ENCODE results near the gene TRAPPC6A.

Gene TRAPPC6A

DNA sequence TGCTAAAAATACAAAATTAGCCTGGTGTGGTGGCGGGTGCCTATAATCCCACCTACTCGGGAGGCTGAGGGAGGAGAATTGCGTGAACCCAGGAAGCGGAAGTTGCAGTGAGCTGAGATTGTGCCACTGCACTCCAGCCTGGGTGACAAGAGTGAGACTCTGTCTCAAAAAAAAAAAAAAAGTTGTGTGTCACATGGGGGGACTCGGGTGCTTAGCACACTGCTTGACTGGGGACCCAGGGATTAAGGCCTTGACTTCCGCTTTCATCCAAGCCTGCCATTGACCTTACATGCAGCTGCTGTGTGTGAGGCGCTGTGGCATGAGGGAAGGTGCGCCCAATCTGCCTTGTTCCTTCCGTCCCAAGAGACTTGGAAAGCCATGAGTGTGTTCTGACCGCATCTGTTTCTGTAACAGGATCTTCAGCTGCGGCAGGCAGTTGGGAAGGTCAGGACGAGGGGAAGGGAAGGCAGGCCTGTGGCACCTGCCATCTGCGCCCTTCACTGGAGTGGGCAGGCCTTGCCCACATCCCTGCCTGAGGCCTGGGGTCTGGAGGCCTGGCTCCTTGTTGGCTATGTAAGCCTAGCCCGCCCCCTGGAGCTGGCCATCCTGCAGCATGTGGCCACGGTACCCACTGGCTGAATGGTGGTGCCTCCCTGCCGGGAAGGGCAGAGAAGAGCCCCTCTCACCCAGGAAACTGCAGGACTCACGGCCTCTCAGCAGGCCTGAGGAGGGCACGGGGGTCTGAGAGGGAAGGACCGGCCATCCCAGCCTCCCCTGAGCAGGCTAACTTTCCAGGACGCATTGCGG lies 62.0 kb downstream of the TRAPPC6A start:
- no peak for TF ChIP-seq GATA3 (IDR thresholded peaks at IDR 0.05; ENCODE audit: low read depth, low read length)
- TF ChIP-seq GATA2 (IDR thresholded peaks at IDR 0.05; ENCODE audit: low read depth, low read length): no peak

GRCh38 chr19:45114116-45114515 lies 63.9 kb downstream of the TRAPPC6A start:
- TF ChIP-seq GATA3 (IDR thresholded peaks at IDR 0.05; ENCODE audit: low read depth, low read length) (no peak), GATA2 (IDR thresholded peaks at IDR 0.05; ENCODE audit: low read depth, low read length) (no peak)

DNA sequence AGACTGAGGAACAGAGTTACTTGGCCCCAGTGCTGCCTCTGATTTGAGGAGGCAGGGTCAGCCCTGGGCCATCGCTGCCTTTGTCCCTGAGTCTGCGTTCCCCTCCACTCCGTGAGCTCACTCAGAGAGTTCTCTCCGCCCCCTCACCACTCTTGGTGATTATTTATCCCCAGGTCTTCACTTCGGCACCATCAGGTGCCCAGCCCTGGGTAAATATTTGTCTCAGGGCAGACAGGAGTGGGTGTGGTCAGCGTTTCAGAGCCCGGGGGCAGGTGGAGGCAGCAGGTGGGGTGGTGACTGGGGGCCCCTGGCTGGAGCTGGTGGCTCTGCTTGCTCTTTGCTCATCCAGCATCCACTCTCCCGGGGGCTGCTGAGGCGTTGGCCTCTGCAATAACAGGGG lies 64.4 kb downstream of the TRAPPC6A start:
- TF ChIP-seq GATA2 (IDR thresholded peaks at IDR 0.05; ENCODE audit: low read depth, low read length) (no peak), GATA3 (IDR thresholded peaks at IDR 0.05; ENCODE audit: low read depth, low read length) (no peak)
